Psoas muscle (tissue), 8 donors: ENCODE measurements around the gene IL1RAPL1. TPM values are rescaled to one million over a fixed set of nuclear protein-coding genes. Genes with fewer than 3 reads are reported as not detected.

Source experiments
- ATAC-seq, 4 donors: fragments of 200-7000 bp; cut with Tn5 transposase; one replicate each; pipeline ENCODE4 v1.9.1; 2020; ENCODE audit warnings: moderate library complexity in 3 of 4, mild to moderate bottlenecking in 2 of 4
- DNase-seq, 2 donors: peaks; one replicate each; pipeline ENCODE4 v3.0.0-alpha.2; 2020
- H3K27ac ChIP-seq: fragments of 200-600 bp; one replicate; pipeline ENCODE4 v1.8.0; 2022
- H3K27me3 ChIP-seq, 3 donors: fragments of 200-600 bp in 1 of 3; one replicate each; pipeline versions ENCODE4 v1.6.1 to v1.8.0; 2013 to 2022; ENCODE audit warnings: low read length in 2 of 3, mild to moderate bottlenecking in 2 of 3, moderate library complexity in 1 of 3; ENCODE audit not compliant: insufficient read depth in 3 of 3
- H3K36me3 ChIP-seq, 2 donors: fragments of 200-600 bp in 1 of 2; one replicate each; pipeline versions ENCODE4 v1.6.1 to v1.8.0; 2013 to 2022; ENCODE audit warnings: low read depth in 1 of 2, mild to moderate bottlenecking in 1 of 2, moderate library complexity in 1 of 2; ENCODE audit not compliant: insufficient read depth in 1 of 2
- H3K4me1 ChIP-seq: fragments of 200-600 bp; one replicate; pipeline ENCODE4 v1.8.0; 2022
- H3K4me3 ChIP-seq: fragments of 200-600 bp; one replicate; pipeline ENCODE4 v1.8.0; 2022; ENCODE audit warnings: mild to moderate bottlenecking
- H3K9me3 ChIP-seq: fragments of 200-600 bp; one replicate; pipeline ENCODE4 v1.8.0; 2022
- CTCF ChIP-seq: fragments of 200-600 bp; IDR thresholded peaks from one replicate; pipeline ENCODE4 v1.8.0; 2022; ENCODE audit warnings: antibody characterized with exemption
- WGBS, 3 donors: extraction: QIAGEN DNeasy Blood & Tissue Kit; methylation state at CpG; one replicate each; pipeline versions ENCODE4 v1.1.6 to v1.1.7; 2013; 5-methylcytosine and 5-hydroxymethylcytosine counted together
- intact Hi-C, 2 donors: fragments of 100-400 bp; cut with DNase I; formaldehyde crosslinking; loops; one replicate each; pipeline versions ENCODE4 v1.11.0 to v1.14.2; 2022
- polyA plus RNA-seq, 3 donors: library from polyadenylated mRNA; stranded (reverse); fragments of 200-250 nt; gene quantifications; one replicate each; pipeline ENCODE4 v1.2.3, GENCODE V29; 2013
- total RNA-seq, 4 donors: library from RNA; stranded (reverse); fragmentation: NEBNext Ultra II Directional in 2 of 4; extraction: Animal tissue kit (Norgen Biotek cat#: 25700) in 2 of 4; gene quantifications; one replicate each; pipeline versions ENCODE4 v1.2.1 to v1.2.4, GENCODE V29; 2021 to 2023
- donor health status: healthy with polysubstance abuse.
- donor health status: DM: no; HTN: no; CAD: no; lungs with moderate emphysema.
- donor health status: Bipolar disorder and iron deficiency.
- donor health status: healthy.
- donor health status: DM: yes; HTN: yes; CAD: no.
- donor health status: DM: no; HTN: no; CAD: no.
- donor health status: DM: no; HTN: no; CAD: no.
- donor health status: DM: yes; HTN: yes; CAD: no.

Gene IL1RAPL1
- total and polyA plus RNA-seq, 7 donors, result 0.04 to 0.50 (median 0.19) TPM; not detected in 1

- Histone ChIP-seq H3K27me3 (no peaks in the 10 kb centered on the region), H3K4me1 (no peaks in the 10 kb centered on the region), H3K27ac (no peak overlapping the region), H3K4me3 (no peak overlapping the region), H3K9me3 (no peaks in the 10 kb centered on the region), H3K36me3 (no peaks in the 10 kb centered on the region)
- DNase-seq (no peak), ATAC-seq (no peak)
- no peak for TF ChIP-seq CTCF
- intact Hi-C loops, result no loop called here
- 14 to 35% (median 29%) methylated on average over 1 of the region's 1 CpG for WGBS, 3 donors
Measured at GRCh38 chrX:29066516-29066915, 479.3 kb downstream of the IL1RAPL1 start.

- Histone ChIP-seq H3K4me3 (no peak overlapping the region), H3K4me1 (no peaks in the 10 kb centered on the region), H3K27ac (no peak overlapping the region), H3K27me3 (no peaks in the 10 kb centered on the region), H3K9me3 (no peaks in the 10 kb centered on the region), H3K36me3 (no peaks in the 10 kb centered on the region)
- no peak for TF ChIP-seq CTCF
- 51 to 73% (median 70%) methylated on average over 4 of the region's 4 CpGs for WGBS, 3 donors
- DNase-seq, result no peak
- intact Hi-C loops, result no loop called here
- no peak for ATAC-seq
Measured at GRCh38 chrX:29067351-29067750, 480.1 kb downstream of the IL1RAPL1 start.

- intact Hi-C loops, result no loop called here
- Histone ChIP-seq H3K36me3 (no peaks in the 10 kb centered on the region), H3K27me3 (no peaks in the 10 kb centered on the region), H3K4me1 (no peaks in the 10 kb centered on the region), H3K4me3 (no peak overlapping the region), H3K9me3 (no peaks in the 10 kb centered on the region), H3K27ac (no peak overlapping the region)
- no peak for DNase-seq
- ATAC-seq, result no peak
- no peak for TF ChIP-seq CTCF
- 69 to 78% (median 69%) methylated on average over 5 of the region's 5 CpGs for WGBS, 3 donors
Measured at GRCh38 chrX:29071525-29072320, 484.5 kb downstream of the IL1RAPL1 start.

DNA sequence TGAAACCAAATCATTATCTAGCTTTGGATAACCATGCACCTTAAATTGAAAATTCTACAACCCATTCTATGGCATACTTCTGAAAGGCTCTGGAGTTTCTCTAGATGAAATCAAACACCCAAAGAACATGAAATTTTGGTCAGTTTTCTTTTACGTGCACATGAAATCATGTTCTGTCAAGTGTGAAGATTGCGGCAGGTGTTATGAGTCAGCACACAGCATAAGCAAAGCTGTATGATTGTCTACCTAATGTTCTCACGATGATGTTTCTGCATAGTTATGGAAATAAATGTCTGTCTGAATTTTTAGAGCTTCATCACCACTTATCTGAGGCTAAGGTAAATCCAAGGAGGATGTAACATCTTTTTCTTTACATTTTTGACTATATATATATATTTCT lies 495.3 kb downstream of the IL1RAPL1 start:
- Histone ChIP-seq H3K4me1 (no peaks in the 10 kb centered on the region), H3K27me3 (no peaks in the 10 kb centered on the region), H3K27ac (no peak overlapping the region), H3K9me3 (no peaks in the 10 kb centered on the region), H3K36me3 (no peaks in the 10 kb centered on the region), H3K4me3 (no peak overlapping the region)
- DNase-seq, result no peak
- intact Hi-C loops, result no loop called here
- TF ChIP-seq CTCF, result no peak
- 46 to 73% (median 55%) methylated on average over 3 of the region's 3 CpGs for WGBS, 3 donors
- no peak for ATAC-seq

DNA sequence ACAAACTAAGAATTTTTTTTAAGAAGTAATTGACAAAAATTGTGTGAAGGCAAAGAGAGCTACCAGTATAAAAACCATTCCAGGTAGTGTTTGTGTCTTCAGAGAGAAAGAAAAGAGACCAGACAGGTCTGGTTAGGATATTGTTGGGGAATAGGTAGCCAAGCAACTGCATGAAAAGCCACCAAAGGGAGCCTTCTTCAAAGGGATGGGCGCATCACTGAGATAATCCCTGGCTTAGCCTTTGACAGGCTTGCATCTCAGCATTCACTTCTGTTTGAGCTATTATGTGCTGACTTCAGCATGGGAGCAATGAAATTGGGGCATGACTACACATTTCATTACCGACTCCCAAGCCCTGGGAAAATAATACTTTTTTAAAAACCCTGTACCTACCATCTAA lies 496.6 kb downstream of the IL1RAPL1 start:
- no peak overlapping the region for H3K27ac ChIP-seq
- no peak for TF ChIP-seq CTCF
- H3K4me3 ChIP-seq, result no peak overlapping the region
- no peaks in the 10 kb centered on the region for H3K4me1 ChIP-seq
- H3K27me3 ChIP-seq, result no peaks in the 10 kb centered on the region
- intact Hi-C loops, result no loop called here
- H3K9me3 ChIP-seq, result no peaks in the 10 kb centered on the region
- 54 to 72% (median 65%) methylated on average over 2 of the region's 2 CpGs for WGBS, 3 donors
- H3K36me3 ChIP-seq, result no peaks in the 10 kb centered on the region
- DNase-seq (no peak), ATAC-seq (no peak)
